Neural progenitor cell (in vitro differentiated cells): ENCODE data around the gene CACNA1B. TPM values are rescaled to one million over a fixed set of nuclear protein-coding genes. Genes with fewer than 3 reads are reported as not detected.

Source experiments
- DNase-seq: peaks from one replicate; pipeline ENCODE4 v3.0.0-alpha.2; 2016; ENCODE audit warnings: low spot score
- H2AFZ ChIP-seq: fragments of 200-600 bp; sonication (generic); replicated peaks from 2 replicates; pipeline ENCODE4 v1.6.1; 2016; ENCODE audit warnings: antibody characterized with exemption
- H3F3A ChIP-seq: fragments of 200-600 bp; sonication (generic); 2 replicates; pipeline ENCODE4 v1.6.1; 2016; ENCODE audit warnings: antibody characterized with exemption, low read depth
- H3K27ac ChIP-seq: fragments of 200-600 bp; sonication (generic); 2 replicates; pipeline ENCODE4 v1.5.1; 2016; ENCODE audit warnings: mild to moderate bottlenecking
- H3K27me3 ChIP-seq: fragments of 200-600 bp; sonication (generic); 2 replicates; pipeline ENCODE4 v1.6.1; 2016; ENCODE audit warnings: mild to moderate bottlenecking, moderate library complexity
- H3K36me3 ChIP-seq: fragments of 200-600 bp; sonication (generic); 2 replicates; pipeline ENCODE4 v1.5.1; 2016
- H3K4me1 ChIP-seq: fragments of 200-600 bp; sonication (generic); 2 replicates; pipeline ENCODE4 v1.6.1; 2016; ENCODE audit warnings: mixed run types
- H3K4me2 ChIP-seq: fragments of 200-600 bp; sonication (generic); 2 replicates; pipeline ENCODE4 v1.6.1; 2016
- H3K4me3 ChIP-seq: fragments of 200-600 bp; sonication (generic); 2 replicates; pipeline ENCODE4 v1.5.1; 2016
- H3K79me2 ChIP-seq: fragments of 200-600 bp; sonication (generic); 2 replicates; pipeline ENCODE4 v1.6.1; 2016; ENCODE audit warnings: low read depth
- H3K9ac ChIP-seq: fragments of 200-600 bp; sonication (generic); 2 replicates; pipeline ENCODE4 v1.6.1; 2016
- H3K9me3 ChIP-seq: fragments of 200-600 bp; sonication (generic); 2 replicates; pipeline ENCODE4 v1.5.1; 2016; ENCODE audit warnings: low read depth
- H4K20me1 ChIP-seq: fragments of 200-600 bp; sonication (generic); 2 replicates; pipeline ENCODE4 v1.6.1; 2016; ENCODE audit warnings: low read depth
- H3K27ac Mint-ChIP-seq: 3 replicates; pipeline ENCODE4 v1.8.0; 2021; ENCODE audit warnings: mixed read lengths
- H3K27me3 Mint-ChIP-seq: 2 replicates; pipeline ENCODE4 v1.8.0; 2022; ENCODE audit warnings: low read depth, mild to moderate bottlenecking, inconsistent platforms, moderate library complexity, mixed read lengths; ENCODE audit not compliant: insufficient read depth
- H3K36me3 Mint-ChIP-seq: 3 replicates; pipeline ENCODE4 v1.8.0; 2021; ENCODE audit warnings: mixed read lengths
- H3K4me1 Mint-ChIP-seq: 3 replicates; pipeline ENCODE4 v1.8.0; 2021; ENCODE audit warnings: mixed read lengths
- H3K4me3 Mint-ChIP-seq: 3 replicates; pipeline ENCODE4 v1.8.0; 2021; ENCODE audit warnings: mild to moderate bottlenecking, moderate library complexity, mixed read lengths
- H3K9me3 Mint-ChIP-seq: 3 replicates; pipeline ENCODE4 v1.8.0; 2020; ENCODE audit warnings: mixed read lengths
- EZH2 ChIP-seq: fragments of 200-600 bp; sonication (generic); IDR thresholded peaks from 2 replicates; pipeline ENCODE4 v1.6.1; 2017; ENCODE audit warnings: antibody characterized with exemption, mild to moderate bottlenecking, moderate library complexity
- EZH2phosphoT487 ChIP-seq: fragments of 200-600 bp; sonication (generic); IDR thresholded peaks from 2 replicates; pipeline ENCODE4 v1.6.1; 2017; ENCODE audit warnings: antibody characterized with exemption
- total RNA-seq: library from RNA; depleted of rRNA; stranded (reverse); fragments of >200 nt; gene quantifications from 2 replicates; pipeline ENCODE4 v1.2.3, GENCODE V29; 2015; ENCODE audit warnings: low replicate concordance
- TF ChIP-seq, protein P1 (sequence below): fragments of 200-600 bp; sonication (generic); IDR thresholded peaks from 2 replicates; pipeline ENCODE4 v1.5.1; 2017; ENCODE audit warnings: antibody characterized with exemption, mild to moderate bottlenecking

The CACNA1B gene
- total RNA-seq, 1 donor from 2014 or later: 0.30 TPM

DNA sequence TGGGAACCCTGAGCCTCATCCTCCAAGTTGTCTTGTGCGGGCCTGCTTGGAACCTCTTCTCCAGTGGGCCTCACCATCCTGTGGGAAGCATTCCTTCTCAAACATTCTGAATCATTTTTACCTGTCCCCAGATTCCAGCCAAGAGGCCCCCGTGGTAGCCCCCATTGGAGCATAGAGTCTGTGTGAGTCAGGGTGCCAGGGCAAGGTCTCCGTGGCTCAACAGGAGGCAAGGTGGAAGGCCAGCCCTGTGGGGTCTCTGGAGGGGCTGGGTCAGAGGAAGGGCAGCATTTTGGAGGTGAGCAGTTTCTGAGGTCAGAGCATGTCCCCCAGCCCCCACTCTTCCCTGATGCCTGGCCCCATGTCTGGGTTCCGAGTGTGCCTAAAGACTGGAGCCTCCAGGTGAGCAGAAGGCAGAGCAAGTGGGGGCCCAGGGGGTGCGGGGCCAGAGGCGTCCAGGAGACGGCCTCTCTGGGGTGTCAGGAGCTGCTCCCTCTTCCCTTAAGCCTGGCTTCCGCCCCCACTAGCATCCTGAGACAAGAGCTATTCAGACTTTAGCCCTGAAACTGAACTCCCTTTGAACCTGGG is 2.1 kb downstream of the CACNA1B start:
- Mint-ChIP-seq H3K27ac (no peak overlapping the region), H3K4me1 (no peaks in the 10 kb centered on the region), H3K4me3 (peak overlapping the region; percentile 64), H3K27me3 (peaks cover 23% of the 10 kb centered on the region), H3K9me3 (peaks cover 5% of the 10 kb centered on the region), H3K36me3 (no peaks in the 10 kb centered on the region)
- Histone ChIP-seq H3F3A (no peaks in the 10 kb centered on the region), H3K4me3 (no peak overlapping the region), H3K9ac (no peak overlapping the region), H3K9me3 (no peaks in the 10 kb centered on the region), H3K27ac (no peak overlapping the region), H3K27me3 (peaks cover 36% of the 10 kb centered on the region), H3K4me1 (peaks cover 4% of the 10 kb centered on the region), H3K79me2 (no peaks in the 10 kb centered on the region), H3K36me3 (no peaks in the 10 kb centered on the region), H4K20me1 (peaks cover 38% of the 10 kb centered on the region), H2AFZ (no peak overlapping the region), H3K4me2 (no peak overlapping the region)
- TF ChIP-seq EZH2phosphoT487 (no peak), EZH2 (no peak)
- TF ChIP-seq, protein P1, sequence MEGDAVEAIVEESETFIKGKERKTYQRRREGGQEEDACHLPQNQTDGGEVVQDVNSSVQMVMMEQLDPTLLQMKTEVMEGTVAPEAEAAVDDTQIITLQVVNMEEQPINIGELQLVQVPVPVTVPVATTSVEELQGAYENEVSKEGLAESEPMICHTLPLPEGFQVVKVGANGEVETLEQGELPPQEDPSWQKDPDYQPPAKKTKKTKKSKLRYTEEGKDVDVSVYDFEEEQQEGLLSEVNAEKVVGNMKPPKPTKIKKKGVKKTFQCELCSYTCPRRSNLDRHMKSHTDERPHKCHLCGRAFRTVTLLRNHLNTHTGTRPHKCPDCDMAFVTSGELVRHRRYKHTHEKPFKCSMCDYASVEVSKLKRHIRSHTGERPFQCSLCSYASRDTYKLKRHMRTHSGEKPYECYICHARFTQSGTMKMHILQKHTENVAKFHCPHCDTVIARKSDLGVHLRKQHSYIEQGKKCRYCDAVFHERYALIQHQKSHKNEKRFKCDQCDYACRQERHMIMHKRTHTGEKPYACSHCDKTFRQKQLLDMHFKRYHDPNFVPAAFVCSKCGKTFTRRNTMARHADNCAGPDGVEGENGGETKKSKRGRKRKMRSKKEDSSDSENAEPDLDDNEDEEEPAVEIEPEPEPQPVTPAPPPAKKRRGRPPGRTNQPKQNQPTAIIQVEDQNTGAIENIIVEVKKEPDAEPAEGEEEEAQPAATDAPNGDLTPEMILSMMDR: no peak
- no peak for DNase-seq

DNA sequence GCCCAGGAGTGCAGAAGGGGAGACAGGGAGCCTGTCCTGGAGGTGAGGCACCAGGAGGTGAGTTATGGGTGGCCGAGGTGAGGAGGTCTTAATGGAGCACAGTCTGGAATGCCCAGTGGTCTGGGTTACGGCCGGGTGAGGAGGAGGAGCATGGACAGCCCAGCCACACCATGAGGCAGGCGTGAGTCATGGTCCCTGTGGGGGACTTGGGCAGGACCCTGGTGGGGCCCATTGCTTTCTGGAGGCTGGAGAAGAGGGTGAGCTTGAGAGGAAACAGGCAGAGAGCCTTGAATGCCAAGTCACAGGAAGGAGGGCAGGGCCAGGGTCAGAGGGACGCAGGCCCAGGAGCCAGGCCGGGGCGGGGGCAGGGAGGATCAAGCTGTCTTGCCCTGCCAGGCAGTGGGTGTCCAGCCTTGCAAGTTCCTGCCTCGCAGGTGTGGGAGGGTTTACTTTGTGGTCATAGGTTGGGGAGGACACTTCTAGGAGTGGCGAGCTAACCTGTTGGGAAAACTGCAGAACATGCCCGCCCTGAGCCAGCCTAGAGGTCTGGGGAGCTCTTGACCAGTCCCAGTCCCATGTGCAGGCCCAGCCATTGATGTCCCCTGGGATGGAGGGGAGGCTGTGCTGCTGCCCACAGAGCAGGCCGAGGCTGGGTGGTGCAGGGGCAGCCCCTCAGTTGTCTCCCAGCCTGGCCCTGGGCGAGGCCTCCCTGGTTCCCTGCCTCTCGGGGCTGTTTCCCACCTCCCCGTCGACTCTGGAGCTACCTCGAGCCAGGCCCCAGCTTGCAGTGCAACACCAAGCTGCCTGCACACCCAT is 2.8 kb downstream of the CACNA1B start:
- H3K4me1 Mint-ChIP-seq: no peaks in the 10 kb centered on the region

DNA sequence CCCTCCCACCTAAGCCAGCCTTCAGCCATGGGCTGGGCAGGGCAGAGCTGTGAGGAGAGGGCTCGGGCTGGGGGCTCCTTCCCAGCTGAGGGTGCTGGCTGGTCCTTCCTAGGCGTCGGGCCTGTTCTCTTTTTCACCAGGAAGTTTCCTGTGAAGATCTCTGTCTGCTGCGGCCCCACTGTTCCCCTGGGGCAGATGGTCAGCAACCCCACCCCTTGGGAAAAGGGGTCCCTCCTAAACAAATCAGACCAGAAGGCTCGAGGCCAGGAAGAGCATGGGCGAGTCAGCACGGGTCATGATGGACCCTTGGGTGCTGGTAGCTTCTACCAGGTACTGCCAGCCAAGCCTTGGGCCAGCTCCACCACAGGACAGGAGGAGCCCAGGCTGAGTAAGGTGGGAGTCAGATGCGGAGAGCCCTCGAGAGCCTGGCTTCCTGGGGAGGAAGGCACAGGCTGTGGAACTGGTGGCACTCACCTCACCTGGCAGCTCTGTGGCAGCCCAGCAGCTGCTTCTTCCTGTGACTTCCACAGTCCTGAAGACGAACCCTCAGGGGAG is 3.5 kb downstream of the CACNA1B start:
- no peaks in the 10 kb centered on the region for H3K79me2 ChIP-seq
- H3K9ac ChIP-seq: no peak overlapping the region
- no peak overlapping the region for H3K4me2 ChIP-seq
- DNase-seq: no peak
- H2AFZ ChIP-seq: no peak overlapping the region
- TF ChIP-seq, protein P1: no peak
- no peaks in the 10 kb centered on the region for H3K9me3 ChIP-seq
- H3K27ac ChIP-seq: no peak overlapping the region
- no peaks in the 10 kb centered on the region for H3K4me1 Mint-ChIP-seq
- no peak overlapping the region for H3K4me3 Mint-ChIP-seq
- H4K20me1 ChIP-seq: peaks cover 38% of the 10 kb centered on the region
- H3K36me3 Mint-ChIP-seq: no peaks in the 10 kb centered on the region
- no peaks in the 10 kb centered on the region for H3K36me3 ChIP-seq
- H3K4me1 ChIP-seq: peaks cover 4% of the 10 kb centered on the region
- peaks cover 5% of the 10 kb centered on the region for H3K9me3 Mint-ChIP-seq
- H3K27ac Mint-ChIP-seq: no peak overlapping the region
- no peak overlapping the region for H3K4me3 ChIP-seq
- H3K27me3 Mint-ChIP-seq: peaks cover 12% of the 10 kb centered on the region
- H3K27me3 ChIP-seq: peaks cover 22% of the 10 kb centered on the region
- H3F3A ChIP-seq: no peaks in the 10 kb centered on the region

More for the DNA sequence above, 2.8 kb downstream of the CACNA1B start:
- Histone ChIP-seq H3K36me3 (no peaks in the 10 kb centered on the region), H3K27ac (no peak overlapping the region), H3F3A (no peaks in the 10 kb centered on the region), H3K9me3 (no peaks in the 10 kb centered on the region), H3K9ac (no peak overlapping the region), H3K4me2 (no peak overlapping the region), H4K20me1 (peaks cover 38% of the 10 kb centered on the region), H3K79me2 (no peaks in the 10 kb centered on the region), H3K4me1 (peaks cover 4% of the 10 kb centered on the region), H2AFZ (no peak overlapping the region), H3K27me3 (peaks cover 29% of the 10 kb centered on the region), H3K4me3 (no peak overlapping the region)
- Mint-ChIP-seq H3K36me3 (no peaks in the 10 kb centered on the region), H3K4me3 (no peak overlapping the region), H3K27ac (no peak overlapping the region), H3K27me3 (peaks cover 17% of the 10 kb centered on the region), H3K9me3 (peaks cover 5% of the 10 kb centered on the region)
- TF ChIP-seq EZH2phosphoT487 (no peak), EZH2 (no peak)
- TF ChIP-seq, protein P1: no peak
- no peak for DNase-seq
